Mononuclear cell (primary cell): ENCODE data around the gene LHX4. TPM values are rescaled to one million over a fixed set of nuclear protein-coding genes. Genes with fewer than 3 reads are reported as not detected.

Experiments used
- H3K27me3 ChIP-seq: 2 replicates; pipeline ENCODE4 v1.6.0; 2011; ENCODE audit warnings: low read length, control low read depth; ENCODE audit not compliant: insufficient read depth
- H3K4me1 ChIP-seq: 2 replicates; pipeline ENCODE4 v1.5.1; 2011; ENCODE audit warnings: mild to moderate bottlenecking, low read length, control low read depth; ENCODE audit not compliant: insufficient read depth
- H3K4me3 ChIP-seq: 2 replicates; pipeline ENCODE4 v1.5.1; 2011; ENCODE audit warnings: mild to moderate bottlenecking, low read length, moderate library complexity
- H3K9me3 ChIP-seq: 2 replicates; pipeline ENCODE4 v1.5.1; 2011; ENCODE audit warnings: low read depth, mild to moderate bottlenecking, control low read depth, low read length
- total RNA-seq: library from RNA; depleted of rRNA; stranded (reverse); fragments of >200 nt; gene quantifications from one replicate; pipeline ENCODE4 v1.2.3, GENCODE V29; 2012

The LHX4 gene
- total RNA-seq, 1 donor, result 0.10 TPM

- H3K4me3 ChIP-seq, result no peak overlapping the region
These were observed 23.8 kb downstream of the LHX4 start for GRCh38 chr1:180253585-180254495.

DNA sequence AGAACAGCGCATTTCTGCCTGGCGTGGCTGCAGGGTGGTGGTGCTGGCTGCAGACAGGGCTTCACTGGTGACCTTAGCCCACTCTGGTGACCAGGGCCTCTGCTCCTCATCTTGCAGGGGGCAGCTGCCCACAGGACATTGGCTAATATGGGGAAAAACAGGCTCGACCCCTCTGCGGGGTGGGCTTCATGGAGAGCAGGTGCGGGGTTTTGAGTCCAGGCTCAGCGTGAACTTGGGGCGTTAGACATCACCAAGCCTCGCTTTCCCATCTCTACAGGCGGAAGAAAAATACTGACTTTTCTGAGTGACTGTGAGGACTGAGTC, 24.4 kb downstream of the LHX4 start:
- no peak overlapping the region for H3K4me3 ChIP-seq
- H3K9me3 ChIP-seq, result no peaks in the 10 kb centered on the region
- H3K4me1 ChIP-seq, result no peaks in the 10 kb centered on the region
- no peaks in the 10 kb centered on the region for H3K27me3 ChIP-seq

More at GRCh38 chr1:180253585-180254495, 23.8 kb downstream of the LHX4 start:
- Histone ChIP-seq H3K27me3 (no peaks in the 10 kb centered on the region), H3K9me3 (no peaks in the 10 kb centered on the region), H3K4me1 (no peaks in the 10 kb centered on the region)

DNA sequence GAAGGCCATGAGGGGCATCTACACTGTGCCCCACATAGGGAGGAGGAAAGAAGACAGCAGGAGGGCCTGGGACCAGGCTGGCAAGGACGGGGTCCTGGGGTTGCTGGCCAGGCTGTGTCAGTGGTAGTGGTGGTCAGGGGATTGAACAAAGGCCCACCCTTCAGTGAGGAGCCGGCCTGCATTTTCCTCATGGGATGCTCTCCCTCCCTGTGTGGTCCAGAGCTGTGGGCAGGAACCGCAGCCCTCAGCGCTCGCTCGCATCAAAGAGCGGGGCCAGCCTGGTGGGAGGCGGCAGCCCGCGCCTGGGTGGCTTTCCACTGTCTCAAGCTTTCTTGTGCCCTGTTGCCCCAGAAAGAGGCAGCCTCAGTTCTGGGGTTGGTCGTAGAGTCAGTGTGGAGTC, 24.8 kb downstream of the LHX4 start:
- H3K4me3 ChIP-seq, result no peak overlapping the region
- H3K27me3 ChIP-seq, result no peaks in the 10 kb centered on the region
- H3K9me3 ChIP-seq, result no peaks in the 10 kb centered on the region
- no peaks in the 10 kb centered on the region for H3K4me1 ChIP-seq

- no peaks in the 10 kb centered on the region for H3K27me3 ChIP-seq
- no peak overlapping the region for H3K4me3 ChIP-seq
- H3K9me3 ChIP-seq, result no peaks in the 10 kb centered on the region
- no peaks in the 10 kb centered on the region for H3K4me1 ChIP-seq
These were observed 25.7 kb downstream of the LHX4 start for GRCh38 chr1:180255536-180256340.

GRCh38 chr1:180256341-180257027, 26.4 kb downstream of the LHX4 start:
- H3K4me3 ChIP-seq, result no peak overlapping the region
- no peaks in the 10 kb centered on the region for H3K27me3 ChIP-seq
- H3K9me3 ChIP-seq, result no peaks in the 10 kb centered on the region
- no peaks in the 10 kb centered on the region for H3K4me1 ChIP-seq

GRCh38 chr1:180257028-180257386, 26.9 kb downstream of the LHX4 start:
- Histone ChIP-seq H3K9me3 (no peaks in the 10 kb centered on the region), H3K27me3 (no peaks in the 10 kb centered on the region), H3K4me1 (no peaks in the 10 kb centered on the region), H3K4me3 (no peak overlapping the region)

DNA sequence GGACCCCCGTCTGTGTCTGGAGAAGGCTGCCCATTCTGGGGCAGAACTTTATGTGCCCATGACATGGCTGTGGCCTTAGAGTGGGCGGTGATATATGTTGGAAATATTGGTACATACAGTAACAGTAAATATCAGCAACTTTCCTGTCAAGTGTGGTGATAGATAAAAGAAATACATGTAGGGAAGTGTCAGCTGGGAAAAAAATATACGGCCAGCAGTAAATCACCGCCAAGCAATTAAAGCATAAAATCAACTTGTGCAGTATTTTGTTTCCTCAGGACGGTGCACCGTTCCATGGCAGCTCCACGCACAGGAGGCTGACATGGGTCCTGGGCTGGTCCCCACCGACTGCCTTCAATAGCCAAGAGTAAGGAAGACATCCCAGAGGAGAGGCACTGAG, 27.4 kb downstream of the LHX4 start:
- Histone ChIP-seq H3K27me3 (no peaks in the 10 kb centered on the region), H3K4me1 (no peaks in the 10 kb centered on the region), H3K4me3 (no peak overlapping the region), H3K9me3 (no peaks in the 10 kb centered on the region)

GRCh38 chr1:180258290-180258689, 28.2 kb downstream of the LHX4 start:
- no peaks in the 10 kb centered on the region for H3K9me3 ChIP-seq
- H3K27me3 ChIP-seq, result no peaks in the 10 kb centered on the region
- no peaks in the 10 kb centered on the region for H3K4me1 ChIP-seq
- no peak overlapping the region for H3K4me3 ChIP-seq

- H3K9me3 ChIP-seq, result no peaks in the 10 kb centered on the region
- H3K27me3 ChIP-seq, result no peaks in the 10 kb centered on the region
- no peaks in the 10 kb centered on the region for H3K4me1 ChIP-seq
- H3K4me3 ChIP-seq, result no peak overlapping the region
These were observed 28.9 kb downstream of the LHX4 start for GRCh38 chr1:180258935-180259334.

GRCh38 chr1:180259431-180260338, 29.6 kb downstream of the LHX4 start:
- H3K4me3 ChIP-seq, result no peak overlapping the region
- H3K9me3 ChIP-seq, result no peaks in the 10 kb centered on the region
- no peaks in the 10 kb centered on the region for H3K27me3 ChIP-seq
- H3K4me1 ChIP-seq, result no peaks in the 10 kb centered on the region

GRCh38 chr1:180260541-180260940, 30.5 kb downstream of the LHX4 start:
- Histone ChIP-seq H3K9me3 (no peaks in the 10 kb centered on the region), H3K4me1 (no peaks in the 10 kb centered on the region), H3K27me3 (no peaks in the 10 kb centered on the region), H3K4me3 (no peak overlapping the region)

GRCh38 chr1:180261030-180261429, 31.0 kb downstream of the LHX4 start:
- Histone ChIP-seq H3K4me3 (no peak overlapping the region), H3K9me3 (no peaks in the 10 kb centered on the region), H3K4me1 (no peaks in the 10 kb centered on the region), H3K27me3 (no peaks in the 10 kb centered on the region)

DNA sequence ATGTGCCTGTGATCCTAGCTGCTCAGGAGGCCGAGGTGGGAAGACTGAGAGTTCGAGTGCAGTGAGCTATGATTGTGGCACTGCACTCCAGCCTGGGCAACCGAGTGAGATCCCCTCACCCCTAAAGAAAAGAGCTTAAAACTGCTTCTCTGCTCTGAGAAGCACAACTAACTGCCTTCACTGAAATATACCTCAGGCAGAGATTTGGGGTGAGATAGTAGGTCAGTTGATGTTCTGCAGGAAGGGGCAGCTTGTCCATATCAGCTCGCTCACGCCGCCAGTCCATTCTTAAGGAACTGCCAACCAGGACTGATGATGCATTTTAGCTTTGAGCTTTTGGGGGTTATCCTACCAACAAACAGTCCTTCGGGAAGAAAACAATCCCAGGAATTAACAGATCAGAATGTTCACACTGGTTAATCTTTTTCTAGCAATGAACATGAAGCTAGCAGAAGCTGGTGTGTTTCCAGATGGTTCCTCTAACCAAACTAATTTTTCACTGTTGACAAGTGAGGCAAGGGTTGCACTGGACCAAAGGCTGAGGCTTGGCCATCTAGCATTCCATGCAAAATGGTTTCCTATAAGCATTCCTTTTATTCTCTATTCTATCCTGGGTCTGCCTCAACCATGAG, 31.6 kb downstream of the LHX4 start:
- H3K9me3 ChIP-seq, result no peaks in the 10 kb centered on the region
- H3K4me3 ChIP-seq, result no peak overlapping the region
- no peaks in the 10 kb centered on the region for H3K27me3 ChIP-seq
- no peaks in the 10 kb centered on the region for H3K4me1 ChIP-seq
